Natural killer cell (primary cell): Measurements from ENCODE around the gene TRIP10. TPM values are rescaled to one million over a fixed set of nuclear protein-coding genes. Genes with fewer than 3 reads are reported as not detected.

Source experiments
- ATAC-seq, 3 donors: fragments of 150-1000 bp in 2 of 3; fragments of 200-7000 bp in 1 of 3; cut with Tn5 transposase; 1 replicate in 1 of 3; 2 replicates in 2 of 3; pipeline ENCODE4 v1.10.0; 2021; ENCODE audit warnings: mild to moderate bottlenecking in 2 of 3, moderate library complexity in 2 of 3
- DNase-seq, 2 donors: peaks; one replicate each; pipeline versions ENCODE4 v3.0.0 to v3.0.0-alpha.2; 2013 to 2021; ENCODE audit warnings: mixed read lengths in 1 of 2
- H3K27ac ChIP-seq: one replicate; pipeline ENCODE4 v1.5.1; 2013; ENCODE audit warnings: mild to moderate bottlenecking, low read length
- H3K27me3 ChIP-seq: one replicate; pipeline ENCODE4 v1.6.1; 2013; ENCODE audit warnings: low read length; ENCODE audit not compliant: control insufficient read depth, insufficient read depth
- H3K36me3 ChIP-seq: one replicate; pipeline ENCODE4 v1.6.1; 2013; ENCODE audit warnings: low read length; ENCODE audit not compliant: control insufficient read depth, insufficient read depth
- H3K4me1 ChIP-seq: one replicate; pipeline ENCODE4 v1.6.1; 2013; ENCODE audit warnings: low read length; ENCODE audit not compliant: control insufficient read depth, insufficient read depth
- H3K4me3 ChIP-seq: one replicate; pipeline ENCODE4 v1.5.1; 2013; ENCODE audit warnings: low read length
- H3K9me3 ChIP-seq: one replicate; pipeline ENCODE4 v1.6.1; 2013; ENCODE audit warnings: low read length; ENCODE audit not compliant: control insufficient read depth, insufficient read depth
- H3K27ac Mint-ChIP-seq, 2 donors: one replicate each; pipeline ENCODE4 v1.8.0; 2022; ENCODE audit warnings: mild to moderate bottlenecking in 2 of 2, mixed read lengths in 2 of 2, moderate library complexity in 1 of 2
- H3K27me3 Mint-ChIP-seq, 2 donors: one replicate each; pipeline ENCODE4 v1.8.0; 2022; ENCODE audit warnings: low read depth in 2 of 2, mixed read lengths in 2 of 2
- H3K36me3 Mint-ChIP-seq: one replicate; pipeline ENCODE4 v1.8.0; 2022; ENCODE audit warnings: mixed read lengths
- H3K4me1 Mint-ChIP-seq, 2 donors: one replicate each; pipeline ENCODE4 v1.8.0; 2022; ENCODE audit warnings: mixed read lengths in 2 of 2
- H3K4me3 Mint-ChIP-seq: one replicate; pipeline ENCODE4 v1.8.0; 2022; ENCODE audit warnings: mild to moderate bottlenecking, moderate library complexity, mixed read lengths
- H3K9me3 Mint-ChIP-seq, 2 donors: one replicate each; pipeline ENCODE4 v1.8.0; 2022; ENCODE audit warnings: mixed read lengths in 2 of 2
- whole genome bisulfite sequencing: methylation state at CpG from one replicate; pipeline ENCODE4 v1.1.7; 2013; ENCODE audit warnings: missing lambda C conversion rate; ENCODE audit not compliant: insufficient coverage; 5-methylcytosine and 5-hydroxymethylcytosine counted together
- intact Hi-C: fragments of 100-400 bp; cut with micrococcal nuclease; formaldehyde crosslinking; loops from one replicate; pipeline ENCODE4 v1.14.2; 2022
- total RNA-seq, 4 donors: library from RNA; stranded (reverse); fragments of 120-200 nt in 1 of 4; gene quantifications; one replicate each; pipeline versions ENCODE4 v1.2.3 to v1.2.4, GENCODE V29; 2013 to 2022
- TF ChIP-seq, protein P1 (sequence below): fragments of 200-600 bp; IDR thresholded peaks from one replicate; pipeline ENCODE4 v1.8.0; 2022; ENCODE audit warnings: antibody characterized with exemption

TRIP10 gene
- total RNA-seq, 3 donors from 2014 or later (not counting 1 experiment from before 2014, with no cell fraction given): 1.0 to 5.2 (median 3.3) TPM

DNA sequence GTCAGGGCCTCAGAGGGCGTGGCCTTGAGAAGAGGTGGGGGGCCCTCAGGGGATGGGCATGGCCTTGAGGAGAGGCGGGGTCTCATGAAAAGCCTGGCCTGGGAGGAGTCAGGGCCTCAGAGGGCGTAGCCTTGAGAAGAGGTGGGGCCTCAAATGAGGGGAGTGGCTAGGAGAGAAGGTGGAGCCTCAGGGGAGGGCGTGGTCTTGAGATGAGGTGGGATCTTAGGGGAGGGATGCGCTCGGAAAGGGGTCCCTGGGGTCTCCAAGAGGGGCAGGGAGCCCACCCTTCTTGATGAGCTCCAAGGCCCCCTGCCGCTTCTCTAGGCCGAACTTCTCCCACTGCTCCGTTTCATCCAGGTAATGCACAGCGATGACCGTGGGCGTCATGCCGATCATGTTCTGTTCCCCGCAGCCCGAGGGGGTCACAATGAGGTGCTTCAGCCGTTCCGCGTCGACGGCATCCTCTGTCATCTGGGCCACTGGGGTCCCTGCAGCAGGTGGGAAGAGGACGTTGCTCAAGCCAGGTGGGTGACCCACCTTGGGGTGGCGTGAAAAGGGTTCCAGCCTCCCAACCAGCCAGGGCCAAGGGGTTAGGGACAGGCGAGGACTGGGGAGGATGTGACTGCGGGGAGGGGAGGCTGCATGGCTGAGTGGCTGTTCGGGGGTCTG lies 45.2 kb upstream of the TRIP10 start:
- Histone ChIP-seq H3K27ac (no peak overlapping the region), H3K27me3 (no peaks in the 10 kb centered on the region), H3K9me3 (no peaks in the 10 kb centered on the region), H3K4me3 (no peak overlapping the region), H3K4me1 (peaks cover 4% of the 10 kb centered on the region), H3K36me3 (no peaks in the 10 kb centered on the region)
- no peak for DNase-seq
- Mint-ChIP-seq H3K4me1 (peaks cover 4 to 6% of the 10 kb centered on the region in 2 donors), H3K9me3 (no peaks in the 10 kb centered on the region), H3K4me3 (no peak overlapping the region), H3K36me3 (no peaks in the 10 kb centered on the region), H3K27me3 (no peaks in the 10 kb centered on the region), H3K27ac (no peak overlapping the region)
- ATAC-seq: no peak
- intact Hi-C loops: no loop called here
- WGBS: 96% methylated on average over 23 of the region's 25 CpGs
- TF ChIP-seq, protein P1, sequence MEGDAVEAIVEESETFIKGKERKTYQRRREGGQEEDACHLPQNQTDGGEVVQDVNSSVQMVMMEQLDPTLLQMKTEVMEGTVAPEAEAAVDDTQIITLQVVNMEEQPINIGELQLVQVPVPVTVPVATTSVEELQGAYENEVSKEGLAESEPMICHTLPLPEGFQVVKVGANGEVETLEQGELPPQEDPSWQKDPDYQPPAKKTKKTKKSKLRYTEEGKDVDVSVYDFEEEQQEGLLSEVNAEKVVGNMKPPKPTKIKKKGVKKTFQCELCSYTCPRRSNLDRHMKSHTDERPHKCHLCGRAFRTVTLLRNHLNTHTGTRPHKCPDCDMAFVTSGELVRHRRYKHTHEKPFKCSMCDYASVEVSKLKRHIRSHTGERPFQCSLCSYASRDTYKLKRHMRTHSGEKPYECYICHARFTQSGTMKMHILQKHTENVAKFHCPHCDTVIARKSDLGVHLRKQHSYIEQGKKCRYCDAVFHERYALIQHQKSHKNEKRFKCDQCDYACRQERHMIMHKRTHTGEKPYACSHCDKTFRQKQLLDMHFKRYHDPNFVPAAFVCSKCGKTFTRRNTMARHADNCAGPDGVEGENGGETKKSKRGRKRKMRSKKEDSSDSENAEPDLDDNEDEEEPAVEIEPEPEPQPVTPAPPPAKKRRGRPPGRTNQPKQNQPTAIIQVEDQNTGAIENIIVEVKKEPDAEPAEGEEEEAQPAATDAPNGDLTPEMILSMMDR: no peak

DNA sequence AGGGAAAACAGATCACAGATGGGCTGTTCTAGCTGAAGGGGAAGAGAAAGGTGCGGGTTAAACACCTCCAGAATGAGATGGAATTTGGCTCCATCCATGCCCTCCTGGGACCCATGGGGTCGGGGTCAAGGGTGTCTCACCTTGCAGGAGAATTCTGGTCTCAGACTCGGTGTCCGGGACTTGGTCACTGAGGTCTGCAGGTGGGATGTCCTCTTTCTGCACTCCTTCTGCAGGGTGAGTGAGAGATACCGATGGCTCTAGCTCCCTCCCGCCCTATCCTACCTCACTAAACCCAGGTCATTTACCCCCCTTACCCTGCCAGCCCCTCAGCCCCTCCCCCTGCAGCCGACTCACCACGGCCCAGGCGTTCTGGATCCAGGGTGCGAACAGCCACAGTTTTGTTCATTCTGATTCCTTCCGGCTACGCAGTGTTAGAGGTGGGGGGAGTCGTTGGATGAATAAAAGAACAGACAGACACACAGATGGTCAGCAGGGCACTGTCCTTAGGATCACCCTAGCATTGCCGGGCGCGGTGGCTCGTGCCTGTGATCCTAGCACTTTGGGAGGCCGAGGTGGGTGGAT lies 43.1 kb upstream of the TRIP10 start:
- Histone ChIP-seq H3K27me3 (no peaks in the 10 kb centered on the region), H3K27ac (no peak overlapping the region), H3K4me3 (no peak overlapping the region), H3K36me3 (no peaks in the 10 kb centered on the region), H3K4me1 (peaks cover 4% of the 10 kb centered on the region), H3K9me3 (no peaks in the 10 kb centered on the region)
- ATAC-seq (no peak), DNase-seq (no peak)
- Mint-ChIP-seq H3K9me3 (no peaks in the 10 kb centered on the region), H3K27ac (no peak overlapping the region), H3K4me3 (no peak overlapping the region), H3K27me3 (no peaks in the 10 kb centered on the region), H3K4me1 (peaks cover 4 to 6% of the 10 kb centered on the region in 2 donors), H3K36me3 (no peaks in the 10 kb centered on the region)
- TF ChIP-seq, protein P1: no peak
- WGBS: 84% methylated on average over 18 of the region's 18 CpGs
- intact Hi-C loops: no loop called here

DNA sequence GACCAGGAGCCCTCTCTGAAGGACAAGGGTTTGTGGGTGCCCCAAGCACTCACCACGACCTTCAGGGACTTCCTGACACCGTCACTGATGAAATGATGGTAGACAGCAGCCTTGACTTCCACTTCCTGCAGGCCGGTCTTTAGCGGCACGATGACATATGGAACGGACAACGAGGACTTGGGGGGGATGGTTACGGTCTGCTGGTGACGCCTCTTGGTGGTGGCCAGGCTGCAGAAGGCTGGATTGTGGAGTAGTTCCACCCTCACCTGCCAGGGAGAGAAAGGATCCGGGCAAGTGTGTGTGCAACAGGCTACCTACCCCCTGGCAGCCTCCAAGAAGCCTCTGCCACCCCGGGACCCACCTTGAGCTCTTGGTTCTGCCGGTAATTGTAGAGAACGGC lies 42.2 kb upstream of the TRIP10 start:
- WGBS: 40% methylated on average over 13 of the region's 13 CpGs

More for the DNA sequence above, 42.2 kb upstream of the TRIP10 start:
- Mint-ChIP-seq H3K4me3 (no peak overlapping the region), H3K9me3 (no peaks in the 10 kb centered on the region), H3K27ac (no peak overlapping the region), H3K4me1 (peaks cover 4 to 6% of the 10 kb centered on the region in 2 donors), H3K36me3 (no peaks in the 10 kb centered on the region), H3K27me3 (no peaks in the 10 kb centered on the region)
- ATAC-seq (peak in 2 of 3 donors; percentile 26 to 59), DNase-seq (no peak)
- Histone ChIP-seq H3K27me3 (no peaks in the 10 kb centered on the region), H3K27ac (no peak overlapping the region), H3K4me3 (no peak overlapping the region), H3K36me3 (no peaks in the 10 kb centered on the region), H3K9me3 (no peaks in the 10 kb centered on the region), H3K4me1 (peaks cover 4% of the 10 kb centered on the region)
- TF ChIP-seq, protein P1: no peak
- intact Hi-C loops: no loop called here
